Measurements from ENCODE around the gene DALRD3. TPM values are rescaled to one million over a fixed set of nuclear protein-coding genes. Genes with fewer than 3 reads are reported as not detected.

DALRD3 gene
- polyA plus RNA-seq, 3 donors from 2014 or later, result 17.1 to 26.9 (median 21.8) TPM

- Mint-ChIP-seq H3K4me1 (peaks cover 39 to 43% of the 10 kb centered on the region in 2 donors), H3K27ac (peak overlapping the region in 5 of 6 donors; percentile 21 to 99 (median 97)), H3K36me3 (peaks cover 4 to 26% (median 10%) of the 10 kb centered on the region in 3 donors), H3K27me3 (ENCODE audit: low read depth in 3 of 3) (peaks cover 7 to 15% (median 13%) of the 10 kb centered on the region in 3 donors), H3K9me3 (no peaks in the 10 kb centered on the region), H3K4me3 (no peak overlapping the region)
- no peak for DNase-seq
Observed at GRCh38 chr3:49027634-49028033, 9.3 kb upstream of the DALRD3 start.

- DNase-seq, result no peak
Observed at GRCh38 chr3:49026536-49026935, 8.2 kb upstream of the DALRD3 start.

GRCh38 chr3:49025793-49026520 lies 7.6 kb upstream of the DALRD3 start:
- H3K9me3 Mint-ChIP-seq, result no peaks in the 10 kb centered on the region
- peaks cover 11 to 22% (median 15%) of the 10 kb centered on the region in 3 donors for H3K27me3 Mint-ChIP-seq (ENCODE audit: low read depth in 3 of 3)
- H3K36me3 Mint-ChIP-seq, result peaks cover 0 to 14% (median 0%) of the 10 kb centered on the region in 3 donors
- peak overlapping the region in 5 of 6 donors; percentile 34 to 84 (median 67) for H3K27ac Mint-ChIP-seq
- DNase-seq, result no peak
- H3K4me1 Mint-ChIP-seq, result peaks cover 46 to 53% of the 10 kb centered on the region in 2 donors
- H3K4me3 Mint-ChIP-seq, result peak overlapping the region in 1 of 5 donors; percentile 11

More at GRCh38 chr3:49026536-49026935, 8.2 kb upstream of the DALRD3 start:
- H3K27ac Mint-ChIP-seq, result peak overlapping the region in 4 of 6 donors; percentile 12 to 79 (median 50)
- peaks cover 7 to 17% (median 13%) of the 10 kb centered on the region in 3 donors for H3K27me3 Mint-ChIP-seq (ENCODE audit: low read depth in 3 of 3)
- no peaks in the 10 kb centered on the region for H3K9me3 Mint-ChIP-seq
- peaks cover 43 to 47% of the 10 kb centered on the region in 2 donors for H3K4me1 Mint-ChIP-seq
- H3K36me3 Mint-ChIP-seq, result peaks cover 2 to 16% (median 3%) of the 10 kb centered on the region in 3 donors
- H3K4me3 Mint-ChIP-seq, result no peak overlapping the region

GRCh38 chr3:49025005-49025792 lies 6.8 kb upstream of the DALRD3 start:
- Mint-ChIP-seq H3K4me3 (peak overlapping the region in 2 of 5 donors; percentile 11 to 33), H3K36me3 (peaks cover 0 to 14% (median 0%) of the 10 kb centered on the region in 3 donors), H3K27me3 (ENCODE audit: low read depth in 3 of 3) (peaks cover 11 to 24% (median 15%) of the 10 kb centered on the region in 3 donors), H3K4me1 (peaks cover 51 to 56% of the 10 kb centered on the region in 2 donors), H3K9me3 (no peaks in the 10 kb centered on the region), H3K27ac (peak overlapping the region in 3 of 6 donors; percentile 53 to 84 (median 67))
- no peak for DNase-seq

- no peaks in the 10 kb centered on the region for H3K9me3 Mint-ChIP-seq
- peak overlapping the region in 1 of 5 donors; percentile 33 for H3K4me3 Mint-ChIP-seq
Observed at GRCh38 chr3:49024449-49024848, 6.1 kb upstream of the DALRD3 start.

GRCh38 chr3:49023775-49024174 lies 5.4 kb upstream of the DALRD3 start:
- Mint-ChIP-seq H3K4me1 (peaks cover 49 to 54% of the 10 kb centered on the region in 2 donors), H3K36me3 (peaks cover 0 to 14% (median 0%) of the 10 kb centered on the region in 3 donors), H3K27me3 (ENCODE audit: low read depth in 3 of 3) (peaks cover 6 to 19% (median 8%) of the 10 kb centered on the region in 3 donors), H3K27ac (peak overlapping the region in 5 of 6 donors; percentile 14 to 81 (median 32)), H3K4me3 (peak overlapping the region; percentile 33 to 97 (median 91)), H3K9me3 (no peaks in the 10 kb centered on the region)
- no peak for DNase-seq

More at GRCh38 chr3:49024449-49024848, 6.1 kb upstream of the DALRD3 start:
- no peak for DNase-seq
- H3K36me3 Mint-ChIP-seq, result peaks cover 0 to 14% (median 0%) of the 10 kb centered on the region in 3 donors
- peaks cover 53 to 58% of the 10 kb centered on the region in 2 donors for H3K4me1 Mint-ChIP-seq
- H3K27me3 Mint-ChIP-seq (ENCODE audit: low read depth in 3 of 3), result peaks cover 11 to 23% (median 12%) of the 10 kb centered on the region in 3 donors
- peak overlapping the region in 1 of 6 donors; percentile 16 for H3K27ac Mint-ChIP-seq

- peaks cover 44 to 47% of the 10 kb centered on the region in 2 donors for H3K4me1 Mint-ChIP-seq
- DNase-seq, result no peak
- peaks cover 0 to 14% (median 0%) of the 10 kb centered on the region in 3 donors for H3K36me3 Mint-ChIP-seq
- H3K27ac Mint-ChIP-seq, result peak overlapping the region; percentile 91 to 98 (median 96)
- peak overlapping the region; percentile 91 to 97 (median 94) for H3K4me3 Mint-ChIP-seq
- peaks cover 5 to 16% (median 6%) of the 10 kb centered on the region in 3 donors for H3K27me3 Mint-ChIP-seq (ENCODE audit: low read depth in 3 of 3)
- H3K9me3 Mint-ChIP-seq, result no peaks in the 10 kb centered on the region
Observed at GRCh38 chr3:49022688-49023171, 4.3 kb upstream of the DALRD3 start.

- peak within 1 kb of the TSS; percentile 92 to 99 (median 97) for H3K4me3 Mint-ChIP-seq
- peaks cover 40 to 47% of the 10 kb centered on the region in 2 donors for H3K4me1 Mint-ChIP-seq
- H3K27ac Mint-ChIP-seq, result peak within 1 kb of the TSS; percentile 91 to 98 (median 96)
Observed at GRCh38 chr3:49021813-49022687, 3.7 kb upstream of the DALRD3 start, which contains the start of gene NDUFAF3. Gene NDUFAF3 (plus strand): TSS chr3:49022121. CDS start chr3:49022145, 24 bp downstream.

GRCh38 chr3:49021213-49021812 lies 2.9 kb upstream of the DALRD3 start:
- peak overlapping the region; percentile 90 to 99 (median 97) for H3K4me3 Mint-ChIP-seq
- peak; percentile 99 for DNase-seq
- peaks cover 0 to 14% (median 0%) of the 10 kb centered on the region in 3 donors for H3K36me3 Mint-ChIP-seq
- H3K4me1 Mint-ChIP-seq, result peaks cover 38 to 47% of the 10 kb centered on the region in 2 donors
- H3K27me3 Mint-ChIP-seq (ENCODE audit: low read depth in 3 of 3), result peaks cover 6 to 16% (median 6%) of the 10 kb centered on the region in 3 donors
- H3K27ac Mint-ChIP-seq, result peak overlapping the region; percentile 91 to 98 (median 96)
- no peaks in the 10 kb centered on the region for H3K9me3 Mint-ChIP-seq

More at GRCh38 chr3:49021813-49022687, 3.7 kb upstream of the DALRD3 start, which contains the start of gene NDUFAF3:
- DNase-seq, result peak; percentile 90 to 91 (median 91)
- no peaks in the 10 kb centered on the region for H3K9me3 Mint-ChIP-seq
- peaks cover 6 to 16% (median 6%) of the 10 kb centered on the region in 3 donors for H3K27me3 Mint-ChIP-seq (ENCODE audit: low read depth in 3 of 3)
- peaks cover 0 to 14% (median 0%) of the 10 kb centered on the region in 3 donors for H3K36me3 Mint-ChIP-seq

GRCh38 chr3:49020330-49021212 lies 2.2 kb upstream of the DALRD3 start:
- H3K27me3 Mint-ChIP-seq (ENCODE audit: low read depth in 3 of 3), result peaks cover 6 to 16% (median 6%) of the 10 kb centered on the region in 3 donors
- H3K4me1 Mint-ChIP-seq, result peaks cover 40 to 47% of the 10 kb centered on the region in 2 donors
- DNase-seq, result no peak

GRCh38 chr3:49019941-49020329 lies 1.6 kb upstream of the DALRD3 start:
- DNase-seq, result no peak
- Mint-ChIP-seq H3K4me1 (peaks cover 39 to 47% of the 10 kb centered on the region in 2 donors), H3K9me3 (no peaks in the 10 kb centered on the region), H3K27ac (peak overlapping the region; percentile 69 to 91 (median 84)), H3K4me3 (peak overlapping the region; percentile 82 to 97 (median 90)), H3K36me3 (peaks cover 0 to 12% (median under 1%) of the 10 kb centered on the region in 3 donors), H3K27me3 (ENCODE audit: low read depth in 3 of 3) (peaks cover 6 to 16% (median 6%) of the 10 kb centered on the region in 3 donors)

More at GRCh38 chr3:49020330-49021212, 2.2 kb upstream of the DALRD3 start:
- peak overlapping the region; percentile 69 to 97 (median 89) for H3K27ac Mint-ChIP-seq
- peak overlapping the region; percentile 90 to 99 (median 97) for H3K4me3 Mint-ChIP-seq
- no peaks in the 10 kb centered on the region for H3K9me3 Mint-ChIP-seq
- H3K36me3 Mint-ChIP-seq, result peaks cover 0 to 12% (median 0%) of the 10 kb centered on the region in 3 donors

All from immature natural killer cell (primary cell).